RPMI8226 (cell line): Measurements from ENCODE around the gene CPPED1.

Experiments used
- DNase-seq: peaks from one replicate; pipeline ENCODE4 v3.0.0-alpha.2; 2015

Gene CPPED1

DNA sequence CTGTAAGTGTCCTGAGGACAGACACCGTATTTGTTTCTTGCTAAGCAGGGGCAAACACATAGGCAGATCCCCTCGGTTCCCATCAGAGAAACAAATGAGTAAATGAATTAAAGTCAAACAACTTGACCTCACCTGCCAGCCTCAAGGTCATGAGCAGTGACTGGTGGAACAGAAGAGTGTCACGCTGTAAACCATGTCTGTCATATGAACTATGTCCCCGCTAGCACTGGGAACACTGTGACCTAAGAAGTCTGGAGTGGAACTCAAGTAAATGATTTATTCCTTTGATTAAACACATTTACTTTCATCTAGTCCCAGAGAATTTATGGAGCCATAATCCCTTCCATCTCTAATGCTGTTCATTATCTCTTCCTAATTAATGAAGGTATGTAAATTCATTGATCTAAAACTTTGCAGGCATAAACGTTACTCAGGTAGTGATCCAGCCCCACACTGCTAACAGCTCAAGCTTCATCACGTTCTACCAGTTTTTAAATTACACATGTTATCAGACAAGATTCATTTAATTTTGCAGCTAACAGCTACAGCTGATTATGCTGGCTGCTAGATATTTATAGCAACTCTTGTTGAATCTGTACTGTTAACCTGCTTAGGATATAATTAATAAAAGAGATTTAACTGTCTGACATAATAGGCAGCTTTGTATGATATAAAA lies 38.7 kb downstream of the CPPED1 start:
- no peak for DNase-seq

DNA sequence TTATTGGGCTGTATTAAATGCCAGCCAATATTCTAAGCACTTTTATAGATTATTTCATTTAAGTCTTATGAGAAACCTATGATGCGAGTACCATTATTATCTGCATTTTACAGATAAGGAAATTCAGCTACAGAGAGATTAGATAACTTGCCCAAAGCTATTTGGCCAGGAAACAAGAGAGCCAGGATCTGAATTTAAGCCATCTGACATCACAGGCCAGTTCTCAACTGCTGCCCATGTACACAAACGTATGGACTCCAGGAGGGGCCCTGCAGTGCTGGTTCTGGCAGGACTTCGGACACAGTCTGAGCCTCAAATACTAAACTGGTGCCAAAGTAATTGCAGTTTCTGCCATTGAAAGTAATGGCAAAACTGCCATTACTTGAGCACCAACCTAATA lies 40.2 kb downstream of the CPPED1 start:
- no peak for DNase-seq

DNA sequence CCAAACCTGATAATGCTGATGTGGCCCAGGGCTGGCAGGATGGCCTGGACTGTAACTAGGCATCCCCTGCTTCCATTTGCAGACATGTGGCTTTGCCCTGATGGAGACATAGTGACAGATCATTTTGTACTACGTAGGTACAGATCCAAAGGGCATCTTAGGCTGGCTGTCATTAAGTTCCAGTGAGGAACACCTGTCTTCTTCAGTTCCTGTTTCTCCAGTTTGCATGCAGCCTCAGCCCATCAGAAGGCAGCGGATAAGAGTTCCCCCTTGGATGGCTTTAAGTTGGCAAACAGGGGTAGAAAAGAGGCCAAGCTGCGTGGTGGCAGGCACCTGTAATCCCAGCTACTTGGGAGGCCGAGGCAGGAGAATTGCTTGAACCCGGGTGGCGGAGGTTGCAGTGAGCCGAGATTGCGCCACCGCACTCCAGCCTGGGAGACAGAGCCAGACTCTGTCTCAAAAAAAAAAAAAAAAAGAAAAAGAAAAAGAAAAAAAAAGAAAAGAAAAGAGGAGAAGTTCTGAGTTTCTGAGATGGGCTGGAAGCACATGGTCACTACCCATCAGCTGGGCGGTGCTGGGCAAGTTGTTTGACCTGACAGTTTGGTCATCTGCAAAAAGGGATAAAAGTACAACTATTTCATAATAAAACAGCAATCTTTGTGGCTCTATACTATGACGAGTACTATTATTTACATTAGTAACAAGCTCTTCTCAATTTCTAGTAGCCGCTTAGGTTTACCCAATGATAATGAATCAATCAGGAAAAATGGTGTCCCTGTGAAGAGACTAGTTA lies 42.7 kb downstream of the CPPED1 start:
- no peak for DNase-seq

DNA sequence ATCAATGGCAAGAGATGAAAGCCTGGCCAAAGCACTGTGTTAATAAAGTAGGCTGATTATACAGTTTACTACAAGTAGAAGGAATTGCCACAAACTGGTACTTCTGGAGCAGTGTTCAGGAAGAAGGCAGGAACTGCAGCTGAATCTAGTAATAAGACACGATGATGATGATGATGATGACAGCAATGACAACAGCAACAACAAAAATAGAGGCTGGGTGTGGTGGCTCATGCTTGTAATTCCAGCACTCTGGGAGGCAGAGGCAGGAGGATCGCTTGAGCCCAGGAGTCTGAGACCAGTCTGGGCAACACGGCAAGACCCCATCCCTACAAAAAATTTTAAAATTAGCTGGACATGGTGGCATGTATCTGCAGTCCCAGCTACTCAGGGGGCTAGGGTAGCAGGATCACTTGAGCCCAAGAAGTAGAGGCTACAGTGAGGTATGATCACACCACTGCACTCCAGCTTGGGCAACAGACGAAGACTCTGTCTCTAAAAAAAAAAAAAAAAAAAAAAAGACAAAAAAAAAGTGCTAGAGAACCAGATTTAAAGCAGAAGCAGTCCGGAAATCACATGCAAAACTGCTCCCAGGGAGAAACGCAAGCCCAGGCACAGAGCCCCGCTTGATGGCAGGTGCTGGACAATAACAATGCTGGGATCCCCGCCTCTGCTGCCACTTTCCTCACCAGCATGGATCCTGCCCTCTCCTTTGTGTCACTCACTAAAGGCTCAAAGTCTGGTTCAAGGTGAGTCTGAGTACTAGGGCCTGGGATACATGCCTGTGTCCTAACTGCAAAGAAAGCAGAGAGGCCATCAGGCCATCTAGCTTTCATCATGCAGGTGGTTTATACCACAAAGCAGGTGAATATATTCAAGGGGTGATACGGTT lies 44.8 kb downstream of the CPPED1 start:
- peak; percentile 28 for DNase-seq

DNA sequence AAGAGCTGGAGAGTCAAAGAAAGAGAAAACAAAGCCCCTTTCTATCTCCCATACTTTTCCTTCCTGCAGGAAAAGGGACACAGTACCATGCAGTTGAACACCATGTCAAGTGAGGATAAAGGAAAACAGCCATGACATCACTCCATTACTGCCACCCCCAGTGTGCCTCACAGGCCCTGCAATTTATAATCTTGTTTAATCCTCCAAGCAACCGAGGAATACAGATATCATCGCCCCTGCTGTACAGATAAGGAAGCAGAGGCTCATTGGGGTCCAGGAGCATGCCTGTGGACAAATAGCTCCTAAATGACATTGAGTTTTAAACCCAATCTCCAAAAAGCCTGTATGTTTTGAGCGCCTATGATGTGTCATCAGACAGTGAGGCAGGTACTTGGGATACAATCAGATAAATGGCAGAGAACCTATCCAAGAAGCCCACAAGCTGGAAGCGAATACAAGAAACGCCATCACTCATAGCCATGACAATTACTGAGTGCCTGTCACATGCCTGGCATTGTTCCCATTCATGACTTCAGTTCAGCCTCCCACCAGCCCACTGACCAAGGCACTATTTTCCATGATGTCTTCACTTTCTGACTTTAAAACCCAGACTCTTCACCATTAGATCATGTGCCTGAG lies 45.5 kb downstream of the CPPED1 start:
- no peak for DNase-seq

DNA sequence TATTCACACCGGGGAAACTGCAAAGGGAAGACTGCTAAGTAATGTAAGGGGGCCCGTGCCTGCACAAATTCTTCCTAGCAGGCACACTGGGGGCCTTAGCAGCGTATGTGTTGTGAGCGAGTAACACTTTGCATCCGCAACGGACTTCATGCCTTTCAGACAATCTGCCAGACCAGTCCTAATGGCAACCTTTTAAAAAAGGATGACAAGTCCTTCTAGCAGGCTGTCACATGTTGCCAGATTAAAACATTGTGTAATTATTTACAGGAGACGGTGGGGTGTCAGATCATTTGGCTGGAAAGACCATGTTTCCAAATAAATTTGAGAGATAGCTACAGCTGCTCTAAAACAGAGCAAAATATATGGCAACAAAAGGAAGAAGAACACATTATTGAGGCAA lies 46.1 kb downstream of the CPPED1 start:
- no peak for DNase-seq

DNA sequence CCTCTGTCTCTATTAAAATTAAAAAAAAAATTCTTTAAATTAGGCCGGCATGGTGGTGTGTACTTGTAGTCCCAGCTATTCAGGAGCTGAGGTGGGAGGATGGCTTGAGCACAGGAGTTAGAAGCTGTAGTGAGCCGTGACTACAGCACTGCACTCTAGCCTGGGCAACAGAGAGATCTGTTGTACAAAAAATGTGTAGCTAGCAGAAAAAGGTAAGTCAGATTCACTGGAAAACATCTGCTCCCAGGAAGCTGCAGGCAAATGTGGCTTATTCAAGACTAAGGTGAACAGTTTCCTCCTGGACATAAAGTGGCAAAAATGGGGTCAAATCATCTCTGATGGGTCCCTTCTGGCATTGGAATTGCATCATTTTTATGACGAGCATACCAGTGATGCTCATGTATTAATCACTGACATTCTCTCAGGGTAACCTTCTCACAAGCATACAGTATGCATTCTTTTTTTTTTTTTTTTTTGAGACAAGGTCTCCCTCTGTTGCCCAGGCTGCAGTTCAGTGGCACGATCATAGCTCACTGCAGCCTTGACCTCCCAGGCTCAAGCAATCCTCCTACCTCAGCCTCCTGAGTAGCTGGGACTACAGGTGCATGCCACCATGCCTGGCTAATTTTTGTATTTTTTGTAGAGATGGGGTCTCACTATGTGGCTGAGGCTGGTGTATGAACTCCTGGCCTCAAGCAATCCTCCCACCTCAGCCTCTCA lies 48.7 kb downstream of the CPPED1 start:
- DNase-seq: no peak

DNA sequence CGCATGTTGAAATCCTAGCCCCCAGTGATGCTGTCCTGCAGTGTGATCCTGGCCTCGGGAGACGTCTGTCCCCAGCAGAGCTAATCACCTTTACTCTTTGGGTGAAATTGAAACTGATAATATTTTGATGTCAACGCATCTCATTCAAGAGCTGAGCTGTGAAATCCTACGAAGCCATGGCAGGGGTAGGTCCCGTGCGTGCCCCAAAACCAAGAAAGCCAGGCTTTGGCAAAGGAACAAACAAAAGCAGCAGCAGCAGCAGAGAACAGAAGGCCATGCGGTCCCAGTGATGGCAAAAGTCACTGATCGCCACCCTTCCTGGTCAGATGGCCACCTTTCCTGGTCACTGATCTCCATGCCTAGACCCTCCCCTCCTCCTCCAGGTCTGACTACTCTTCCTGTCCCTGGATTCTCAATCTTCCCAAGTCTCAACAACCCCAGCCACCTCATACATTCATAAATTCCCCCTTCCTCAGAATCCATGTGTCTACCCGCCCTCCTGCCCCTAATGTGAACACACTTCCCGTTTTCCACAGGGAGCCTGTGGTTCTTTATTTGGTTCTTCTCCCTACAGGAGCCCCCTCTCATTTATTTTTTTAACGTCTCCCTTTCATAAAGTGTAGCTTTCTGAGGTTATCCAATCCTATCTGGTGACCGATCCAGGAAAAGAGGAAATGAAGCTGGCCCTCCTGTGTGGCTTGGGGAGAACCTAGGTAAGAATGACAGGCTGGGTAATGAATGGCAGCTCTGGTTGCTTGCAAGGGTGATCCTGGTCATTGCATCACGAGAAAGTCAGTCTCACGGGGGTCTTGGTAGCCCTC lies 50.3 kb downstream of the CPPED1 start:
- no peak for DNase-seq

DNA sequence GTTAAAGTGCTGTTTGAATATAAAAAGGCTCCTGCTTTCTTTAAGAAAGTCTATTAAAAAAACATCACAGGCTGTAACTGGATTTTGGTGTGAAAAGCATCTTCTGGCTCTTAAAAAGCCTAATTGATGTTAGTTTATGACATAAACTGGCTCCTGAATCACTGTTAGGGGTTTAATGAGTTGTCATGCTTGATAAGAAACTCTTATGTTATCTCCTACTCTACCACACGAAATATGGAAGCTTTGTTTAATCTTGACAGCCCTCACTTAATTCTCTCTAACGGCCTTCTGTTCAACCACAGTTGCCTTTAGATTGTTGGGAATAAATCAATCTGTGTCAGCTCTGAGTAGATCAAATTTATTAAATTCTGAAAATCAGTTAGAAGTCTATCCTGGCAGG lies 51.5 kb downstream of the CPPED1 start:
- no peak for DNase-seq

DNA sequence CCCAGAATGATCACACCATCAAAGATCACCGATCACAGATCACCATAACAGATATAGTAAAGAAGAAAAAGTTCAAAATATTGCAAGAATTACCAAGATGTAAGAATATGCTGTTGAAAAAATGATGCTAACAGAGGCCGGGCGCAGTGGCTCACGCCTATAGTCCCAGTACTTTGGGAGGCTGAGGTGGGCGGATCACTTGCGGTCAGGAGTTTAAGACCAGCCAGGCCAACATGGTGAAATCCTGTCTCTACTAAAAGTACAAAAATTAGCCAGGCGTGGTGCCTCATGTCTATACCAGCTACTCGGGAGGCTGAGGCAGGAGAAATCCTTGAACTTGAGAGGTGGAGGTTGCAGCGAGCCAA lies 53.2 kb downstream of the CPPED1 start:
- no peak for DNase-seq

DNA sequence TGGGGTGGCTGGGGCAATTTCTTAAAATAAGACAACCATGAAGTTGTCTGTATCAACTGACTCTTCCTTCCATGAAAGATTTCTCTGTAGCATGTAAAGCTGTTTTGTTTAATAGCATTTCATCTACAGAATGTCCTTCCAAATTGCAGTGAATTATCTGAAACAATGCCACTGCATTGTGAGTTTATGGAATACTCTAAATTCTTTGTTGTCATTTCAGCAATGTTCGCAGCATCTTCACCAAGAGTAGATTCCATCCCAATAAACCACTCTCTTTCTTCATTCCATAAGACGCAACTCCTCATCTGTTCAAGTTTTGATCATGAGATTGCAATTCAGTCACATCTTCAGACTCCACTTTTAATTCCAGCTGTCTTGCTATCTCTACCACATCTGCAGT lies 54.6 kb downstream of the CPPED1 start:
- DNase-seq: no peak

DNA sequence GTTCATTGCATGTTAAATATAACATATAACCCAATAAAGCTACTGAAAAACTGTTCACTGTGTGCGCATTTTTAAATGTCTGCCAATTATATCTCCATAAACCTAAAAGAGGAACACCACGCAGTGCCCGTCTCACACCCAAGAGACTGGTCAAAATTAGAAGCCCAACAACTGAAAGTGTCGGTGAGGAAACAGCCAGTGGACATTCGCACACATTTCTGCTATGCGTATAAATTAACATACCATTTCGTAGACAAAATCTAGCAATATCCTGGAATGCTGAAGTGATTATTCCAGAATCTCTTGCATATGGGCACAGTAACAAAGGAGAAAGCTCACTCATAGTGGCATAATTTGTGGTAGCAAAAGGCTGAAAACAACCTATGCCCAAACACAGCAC lies 55.9 kb downstream of the CPPED1 start:
- DNase-seq: no peak

DNA sequence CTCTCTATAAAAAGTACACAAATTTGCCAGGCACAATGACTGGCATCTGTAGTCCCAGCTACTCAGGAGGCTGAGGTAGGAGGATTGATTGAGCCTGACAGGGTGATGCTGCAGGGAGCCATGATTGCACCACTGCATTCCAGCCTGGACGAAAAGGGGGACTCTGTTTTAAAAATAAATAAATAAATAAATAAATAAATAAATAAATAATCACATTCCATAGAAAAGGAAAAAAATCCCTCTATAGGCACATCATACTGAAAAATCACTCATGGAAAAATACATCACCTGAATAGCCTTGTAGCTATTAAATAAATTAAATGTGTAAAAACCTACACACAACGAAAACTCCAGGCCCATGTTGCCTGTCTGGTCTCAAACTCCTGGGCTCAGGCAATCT lies 56.4 kb downstream of the CPPED1 start:
- no peak for DNase-seq

DNA sequence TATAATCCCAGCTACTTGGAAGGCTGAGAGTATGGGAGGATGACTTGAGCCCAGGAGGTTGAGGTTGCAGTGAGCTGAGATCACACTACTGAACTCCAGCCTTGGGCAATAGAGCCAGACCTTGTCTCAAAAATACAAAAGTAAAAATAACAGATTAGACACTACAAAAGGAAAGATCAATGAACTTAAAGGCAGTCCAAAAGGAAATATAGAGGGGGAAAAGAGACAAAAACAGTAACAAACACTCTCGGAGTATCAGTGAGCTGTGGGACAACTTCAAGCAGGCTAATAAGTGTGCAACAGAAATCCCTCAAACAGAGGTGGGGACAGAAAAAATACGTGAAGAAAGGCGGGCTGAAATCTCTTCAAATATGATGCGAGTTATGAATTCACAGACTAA lies 58.8 kb downstream of the CPPED1 start:
- no peak for DNase-seq

DNA sequence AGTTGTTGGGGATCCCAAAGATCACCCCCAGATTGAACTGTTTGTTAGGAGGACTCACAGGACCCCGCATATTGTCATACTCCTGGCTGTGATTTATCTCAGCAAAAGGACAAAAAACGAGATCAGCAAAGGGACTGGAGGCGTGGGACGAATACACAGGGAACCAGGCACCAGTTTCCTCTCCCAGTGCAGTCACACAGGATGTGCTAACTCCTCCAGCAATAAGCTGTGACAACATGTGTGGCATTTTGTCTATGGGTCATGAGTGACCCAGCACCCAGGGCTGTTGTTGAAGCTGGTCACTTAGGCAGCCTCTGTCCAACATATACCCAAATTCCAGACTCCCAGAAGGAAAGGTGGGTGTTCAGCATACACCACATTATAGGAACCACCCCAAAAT lies 60.9 kb downstream of the CPPED1 start:
- no peak for DNase-seq

DNA sequence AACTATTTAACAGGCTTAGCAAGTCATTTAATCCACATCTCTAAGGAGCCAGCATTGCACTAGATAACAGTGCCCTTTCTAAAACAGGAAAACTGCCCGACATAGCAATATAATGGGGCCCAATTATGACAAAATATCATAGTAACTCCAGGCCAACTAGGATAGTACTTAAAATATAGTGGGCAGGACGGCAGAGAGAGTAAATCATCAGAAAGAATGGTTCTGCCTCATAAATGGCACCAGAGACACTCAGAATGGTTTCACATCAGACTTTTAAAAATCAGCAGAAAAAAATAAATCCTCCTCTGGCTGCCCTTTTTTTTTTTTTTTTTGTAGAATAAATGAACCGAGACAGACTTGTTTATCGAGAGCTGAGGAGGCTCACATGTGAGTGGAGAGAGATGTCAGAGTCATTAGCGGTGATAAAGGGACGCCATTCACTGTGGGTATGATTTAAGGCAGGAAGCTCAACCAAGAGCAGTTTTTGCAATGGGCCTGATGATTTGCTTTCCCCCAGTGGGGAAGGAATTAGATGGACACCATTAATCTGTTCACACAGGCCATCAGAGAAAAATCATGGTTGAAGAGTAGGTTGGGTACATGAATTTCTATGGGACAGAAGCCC lies 62.6 kb downstream of the CPPED1 start:
- DNase-seq: no peak

DNA sequence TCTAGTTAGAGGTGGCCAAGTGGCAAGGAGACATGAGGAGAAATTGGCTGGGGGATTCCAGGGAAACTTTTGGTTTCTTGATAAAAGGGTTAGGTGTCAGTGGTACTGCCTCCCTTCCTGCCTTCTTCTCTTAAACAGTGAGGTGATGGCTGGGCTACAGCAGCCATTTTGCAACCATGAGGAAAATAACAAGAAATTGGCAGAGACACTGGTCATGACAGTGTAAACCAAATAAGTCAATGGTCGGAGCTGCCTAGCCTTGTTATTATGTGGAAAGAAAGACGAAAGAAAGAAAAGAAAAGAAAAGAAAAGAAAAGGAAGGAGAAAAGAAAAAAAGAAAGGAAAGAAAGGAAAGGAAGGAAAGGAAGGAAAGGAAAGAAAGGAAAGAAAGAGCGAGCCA lies 63.9 kb downstream of the CPPED1 start:
- DNase-seq: no peak

DNA sequence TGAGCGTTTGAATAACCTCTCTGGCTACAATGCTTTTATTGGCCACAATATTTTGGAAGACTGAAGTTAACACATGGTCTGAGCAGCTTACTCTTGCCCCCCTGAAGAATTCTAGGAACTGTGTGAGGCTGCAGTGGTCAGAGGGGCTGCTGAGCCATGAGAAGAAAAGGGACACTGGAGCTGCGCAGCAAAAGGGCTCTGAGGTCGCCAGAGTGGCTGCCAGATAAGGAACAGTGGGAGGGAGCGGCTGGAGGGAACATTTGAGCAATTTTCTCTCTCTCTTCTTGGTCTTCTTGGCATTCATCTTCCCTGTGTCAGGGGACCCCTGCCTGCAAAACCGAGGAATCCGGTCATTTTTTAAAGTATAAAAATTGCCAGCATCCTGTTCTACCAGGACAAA lies 66.1 kb downstream of the CPPED1 start:
- no peak for DNase-seq

DNA sequence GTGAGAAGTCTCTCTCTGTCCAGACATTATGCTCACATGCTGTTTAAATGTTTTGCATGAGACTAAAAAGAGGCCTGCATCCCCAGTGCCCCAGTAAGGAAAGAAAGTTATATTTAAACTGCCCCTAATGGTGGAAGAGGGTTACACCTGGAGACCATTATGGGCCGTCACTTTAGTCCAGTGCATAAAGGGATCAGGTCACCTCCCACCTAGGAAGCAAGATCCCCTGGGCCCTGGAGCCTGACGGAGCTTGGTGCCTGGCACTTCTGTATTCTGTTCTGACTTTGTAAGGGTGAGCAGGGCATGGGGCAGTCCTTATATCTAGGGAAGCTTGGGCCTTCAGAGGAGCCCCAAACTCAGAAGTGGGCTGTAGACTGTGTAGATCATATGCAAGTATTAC lies 67.9 kb downstream of the CPPED1 start:
- no peak for DNase-seq

DNA sequence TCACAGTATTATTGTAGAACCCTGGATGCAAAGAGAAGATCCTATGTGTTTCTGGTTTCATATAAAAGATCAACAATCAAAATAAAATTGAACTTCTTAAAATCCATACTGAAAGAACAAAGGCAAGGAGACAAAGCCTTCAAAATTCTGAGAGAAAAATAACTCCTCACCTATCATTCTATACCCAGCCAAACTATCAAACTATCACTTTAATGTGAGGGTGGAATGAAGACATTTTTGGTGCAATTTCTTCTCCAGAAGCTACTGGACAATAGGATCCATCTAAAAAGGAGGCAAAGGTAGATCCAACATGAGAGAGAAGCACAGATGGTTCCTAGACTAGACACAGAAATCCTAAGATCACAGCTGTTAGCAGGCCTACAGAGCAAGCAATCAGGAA lies 71.1 kb downstream of the CPPED1 start:
- no peak for DNase-seq

DNA sequence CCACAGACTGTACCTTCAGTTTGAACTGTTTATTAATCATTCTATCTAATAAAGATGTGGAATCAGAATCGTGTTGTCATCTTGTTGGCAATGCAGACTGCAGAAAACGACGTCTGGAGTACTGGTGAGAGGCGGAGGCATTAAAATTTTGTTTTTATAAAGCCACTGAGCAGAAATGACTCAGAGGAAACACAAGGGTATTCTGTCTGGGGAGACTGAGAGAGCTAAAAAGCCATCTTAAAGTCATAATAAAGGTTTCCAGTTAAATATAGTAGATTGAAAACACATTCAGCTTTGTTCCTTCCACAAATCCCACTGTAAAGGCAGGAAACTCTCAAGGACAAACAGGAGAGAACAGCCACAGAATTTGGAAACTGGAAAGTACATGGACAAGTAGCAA lies 74.2 kb downstream of the CPPED1 start:
- DNase-seq: no peak
